GM15510 (cell line): ENCODE measurements around the gene ZNF385B.

Source experiments
- POLR2A ChIP-seq: IDR thresholded peaks from 3 replicates; pipeline ENCODE4 v1.6.1; 2011; ENCODE audit warnings: borderline replicate concordance; ENCODE audit not compliant: insufficient read length; ENCODE audit errors: extremely low read depth

ZNF385B gene

DNA sequence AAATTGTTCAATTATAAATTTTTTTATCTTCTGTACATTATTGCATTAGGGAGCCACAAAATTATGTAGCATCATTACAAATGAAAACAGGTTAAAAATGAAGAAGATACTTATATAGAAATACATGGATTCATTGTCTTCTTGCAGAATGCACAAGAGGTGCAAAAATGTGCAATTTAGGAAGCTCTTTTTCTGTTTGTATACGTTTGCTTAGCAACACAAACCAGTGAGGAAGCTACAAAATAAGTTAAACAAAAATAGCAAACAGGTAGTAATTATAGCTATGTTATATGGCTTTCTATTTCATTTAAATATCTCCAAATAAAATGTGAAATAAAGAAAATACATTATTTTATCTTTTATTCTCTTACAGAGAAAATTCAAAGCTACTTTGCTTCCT, 419.2 kb downstream of the ZNF385B start:
- no peak for TF ChIP-seq POLR2A

DNA sequence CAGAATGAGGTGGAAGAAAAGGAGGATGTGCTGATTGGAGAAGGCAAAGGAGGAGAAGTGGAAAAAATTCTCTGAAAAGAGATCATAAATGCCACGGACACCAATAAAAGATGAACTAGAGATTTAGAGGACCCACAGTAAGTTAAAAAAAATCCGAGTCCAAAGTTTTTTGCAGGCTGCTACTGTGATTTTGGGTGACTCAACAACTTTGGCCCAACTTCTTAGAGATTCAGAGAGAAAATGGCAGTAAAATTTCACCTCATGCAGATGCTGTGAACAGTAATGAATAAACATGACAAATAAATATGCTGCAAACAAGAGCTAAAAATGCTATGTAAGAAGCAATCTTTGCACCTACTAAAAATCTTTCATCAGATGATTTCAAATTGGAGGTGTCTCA, 419.9 kb downstream of the ZNF385B start:
- no peak for TF ChIP-seq POLR2A

DNA sequence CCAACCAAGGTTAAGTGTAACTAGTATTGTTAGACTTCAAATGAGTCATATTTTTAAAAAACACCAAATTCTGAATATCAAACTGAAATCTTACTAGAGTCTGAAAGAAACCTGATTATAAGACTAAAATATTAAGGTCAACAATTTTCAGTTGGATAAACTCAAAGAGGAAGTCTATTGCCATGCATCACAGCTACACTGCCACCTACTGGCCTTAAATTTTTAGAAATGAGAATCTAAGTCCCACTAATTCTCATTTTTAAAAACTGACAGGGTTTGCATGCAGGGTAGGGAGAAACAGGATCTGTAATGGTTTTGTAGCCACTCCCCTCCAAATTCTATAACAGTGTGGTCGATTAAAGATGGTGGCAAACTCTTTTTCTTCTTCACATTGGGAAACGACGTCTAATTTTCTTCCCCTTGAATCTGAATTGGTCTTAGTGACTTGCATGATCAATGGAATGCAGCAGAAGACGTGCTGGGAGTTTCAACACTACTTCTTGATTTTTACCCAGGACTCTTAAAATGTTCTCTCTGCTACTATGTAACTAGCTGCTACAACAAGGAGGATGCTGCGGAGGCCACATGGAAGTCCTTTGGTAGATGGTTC, 420.7 kb downstream of the ZNF385B start:
- no peak for TF ChIP-seq POLR2A

- no peak for TF ChIP-seq POLR2A
Observed at GRCh38 chr2:179438654-179439053, 422.8 kb downstream of the ZNF385B start.

GRCh38 chr2:179437430-179437829, 424.0 kb downstream of the ZNF385B start:
- no peak for TF ChIP-seq POLR2A

- no peak for TF ChIP-seq POLR2A
Observed at GRCh38 chr2:179435566-179435965, 425.8 kb downstream of the ZNF385B start.

GRCh38 chr2:179435000-179435399, 426.4 kb downstream of the ZNF385B start:
- TF ChIP-seq POLR2A, result no peak

DNA sequence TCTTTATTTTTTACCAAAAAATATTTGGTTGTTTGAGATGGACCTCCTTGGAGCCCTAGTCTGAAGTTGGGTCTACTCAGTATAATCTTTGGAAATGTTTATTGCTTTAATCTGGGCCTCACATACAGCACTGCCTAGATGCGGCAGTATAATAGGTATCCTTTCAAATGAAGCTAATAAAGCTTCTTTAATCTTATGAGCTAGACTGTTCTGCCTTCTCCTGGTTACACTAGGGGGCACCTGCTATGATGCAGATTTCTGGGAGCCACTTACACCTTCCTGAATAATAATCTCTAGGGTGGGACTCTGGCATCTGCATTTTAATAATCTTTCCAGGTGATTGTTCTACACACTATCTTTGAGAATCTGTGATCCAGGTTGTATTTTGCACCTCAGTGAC, 427.1 kb downstream of the ZNF385B start:
- TF ChIP-seq POLR2A, result no peak

GRCh38 chr2:179432751-179433150, 428.7 kb downstream of the ZNF385B start:
- TF ChIP-seq POLR2A, result no peak

- no peak for TF ChIP-seq POLR2A
Observed at GRCh38 chr2:179429597-179429996, 431.8 kb downstream of the ZNF385B start.

DNA sequence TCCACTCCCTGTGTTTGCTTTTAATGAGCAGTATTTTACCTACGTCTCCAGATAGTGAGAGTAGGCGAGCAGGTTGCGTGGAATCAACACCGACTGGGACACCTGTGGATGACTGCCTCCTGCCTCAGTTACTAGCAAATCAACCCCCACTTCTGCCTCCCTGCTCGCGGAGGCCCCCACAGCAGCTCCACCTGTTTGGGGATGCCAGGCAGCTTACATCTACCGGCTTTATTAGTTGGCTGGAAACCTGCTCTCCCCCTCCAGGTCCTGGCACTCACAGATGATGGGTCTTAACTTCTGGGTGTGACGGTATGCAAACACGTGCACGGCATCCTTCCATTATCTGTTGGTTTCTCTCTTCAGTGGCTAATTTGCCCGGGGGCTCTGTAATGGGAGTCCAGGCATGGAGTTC, 432.3 kb downstream of the ZNF385B start:
- no peak for TF ChIP-seq POLR2A

DNA sequence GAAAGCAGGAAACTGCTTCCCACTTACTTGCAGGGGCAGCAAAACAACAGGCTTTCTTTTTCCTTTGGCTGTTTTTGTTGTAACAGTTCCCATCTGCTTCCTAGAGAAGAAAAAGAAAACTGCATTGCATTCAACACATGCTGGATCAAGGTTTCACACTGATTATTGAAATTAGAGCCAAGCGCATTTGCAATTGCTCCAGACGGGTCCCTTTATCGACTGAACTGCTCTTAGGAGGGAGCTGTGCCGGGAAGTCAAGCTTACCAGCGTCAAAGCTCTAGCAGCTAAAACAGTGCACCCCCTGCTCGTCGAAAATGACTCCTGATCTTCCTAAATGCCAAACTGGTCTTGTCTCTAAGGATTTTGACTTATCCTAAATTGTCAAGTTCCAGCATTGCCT, 432.8 kb downstream of the ZNF385B start:
- TF ChIP-seq POLR2A, result no peak

- TF ChIP-seq POLR2A, result no peak
Observed at GRCh38 chr2:179427065-179427464, 434.3 kb downstream of the ZNF385B start.

- TF ChIP-seq POLR2A, result no peak
Observed at GRCh38 chr2:179424571-179424970, 436.8 kb downstream of the ZNF385B start.

DNA sequence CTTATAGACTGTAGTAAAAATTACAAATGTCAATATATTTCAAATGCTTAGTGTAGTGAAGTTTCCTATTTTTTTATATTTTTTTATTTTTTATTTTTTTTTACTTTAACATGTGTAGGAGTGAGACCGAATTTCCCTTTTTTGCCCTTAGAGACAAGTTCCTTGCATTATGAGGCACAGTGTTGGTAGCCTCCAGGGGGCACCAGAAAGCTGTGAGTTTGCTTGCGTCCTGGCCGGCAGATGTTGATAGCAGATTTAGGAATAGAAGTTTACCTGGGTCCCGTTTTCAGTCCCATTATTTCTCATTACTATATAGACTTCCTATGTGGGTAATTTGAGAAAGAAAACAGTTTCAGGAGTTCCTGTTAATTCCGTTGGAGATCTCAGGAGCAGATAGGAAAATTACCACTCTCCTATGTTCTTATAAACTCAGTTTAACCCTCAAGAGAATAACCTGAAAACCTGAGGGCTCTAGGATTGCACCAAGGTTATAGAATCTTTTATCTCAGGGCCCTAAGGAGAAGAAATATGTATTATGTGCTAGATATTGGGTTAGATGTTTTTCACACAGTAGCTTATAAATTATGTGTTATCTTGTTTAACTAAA, 439.3 kb downstream of the ZNF385B start:
- no peak for TF ChIP-seq POLR2A

- TF ChIP-seq POLR2A, result no peak
Observed at GRCh38 chr2:179417436-179417949, 443.9 kb downstream of the ZNF385B start.
